Activated naive CD4-positive, alpha-beta T cell treated with anti-CD3 and anti-CD28 coated beads, Interleukin-2, amount 50 U/mL, for 16 hours (primary cell): Measurements from ENCODE around the gene MSANTD4.
"Not testable (repeated sequence)": the region's sequence is repeated elsewhere in the genome, so short reads cannot be mapped to it uniquely, and the experiment has no call there.

ENCODE experiments used
- DNase-seq: peaks from one replicate; pipeline ENCODE4 v3.0.0-alpha.2; 2020

Gene MSANTD4

GRCh38 chr11:106012744-106013143 lies 9.3 kb downstream of the MSANTD4 start:
- DNase-seq, result no peak

- no peak for DNase-seq
Measured at GRCh38 chr11:106011481-106011880, 10.6 kb downstream of the MSANTD4 start.

- not testable (repeated sequence) for DNase-seq
Measured at GRCh38 chr11:106003094-106003493, 18.9 kb downstream of the MSANTD4 start.

GRCh38 chr11:106001304-106002012 lies 20.6 kb downstream of the MSANTD4 start:
- no peak for DNase-seq

GRCh38 chr11:105991888-105992287 lies 30.2 kb downstream of the MSANTD4 start:
- no peak for DNase-seq

DNA sequence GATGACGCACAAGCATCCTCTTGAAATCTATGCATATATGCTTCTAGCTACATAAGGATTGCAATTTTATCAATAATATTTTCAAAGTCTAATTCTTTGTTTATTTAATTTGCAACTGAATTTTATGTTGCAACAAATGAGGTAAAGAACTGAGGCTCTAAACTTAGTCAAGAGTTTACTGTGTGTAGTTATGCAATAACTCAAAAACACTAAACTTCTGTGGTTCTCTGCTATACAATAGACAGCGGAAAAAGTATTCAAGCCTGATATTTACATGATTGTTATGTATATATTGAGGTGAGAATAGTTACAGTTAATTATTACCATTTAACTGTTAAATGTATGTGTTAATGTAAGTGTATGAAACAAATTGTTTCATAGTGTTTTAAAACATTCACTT lies 32.9 kb downstream of the MSANTD4 start:
- no peak for DNase-seq

DNA sequence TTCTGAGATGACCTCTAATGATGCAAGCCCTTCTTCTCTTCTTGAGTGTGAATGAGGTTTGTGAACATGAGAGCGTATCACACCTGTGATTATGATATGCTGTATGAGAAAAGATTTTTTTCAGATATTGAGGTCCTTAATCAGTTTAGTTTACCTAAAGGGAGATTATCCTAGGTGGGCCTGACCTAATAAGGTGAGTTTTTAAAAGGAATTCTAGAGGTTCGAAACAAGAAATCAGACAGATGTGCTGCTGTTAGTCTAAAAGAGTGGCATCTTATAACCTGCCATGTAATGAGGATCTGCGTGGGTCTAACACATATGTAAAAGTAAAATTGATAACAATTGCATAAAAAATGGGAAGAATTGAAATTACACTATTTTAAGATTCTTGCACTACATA lies 33.8 kb downstream of the MSANTD4 start:
- DNase-seq, result no peak

GRCh38 chr11:105986554-105986953 lies 35.5 kb downstream of the MSANTD4 start:
- DNase-seq, result no peak

DNA sequence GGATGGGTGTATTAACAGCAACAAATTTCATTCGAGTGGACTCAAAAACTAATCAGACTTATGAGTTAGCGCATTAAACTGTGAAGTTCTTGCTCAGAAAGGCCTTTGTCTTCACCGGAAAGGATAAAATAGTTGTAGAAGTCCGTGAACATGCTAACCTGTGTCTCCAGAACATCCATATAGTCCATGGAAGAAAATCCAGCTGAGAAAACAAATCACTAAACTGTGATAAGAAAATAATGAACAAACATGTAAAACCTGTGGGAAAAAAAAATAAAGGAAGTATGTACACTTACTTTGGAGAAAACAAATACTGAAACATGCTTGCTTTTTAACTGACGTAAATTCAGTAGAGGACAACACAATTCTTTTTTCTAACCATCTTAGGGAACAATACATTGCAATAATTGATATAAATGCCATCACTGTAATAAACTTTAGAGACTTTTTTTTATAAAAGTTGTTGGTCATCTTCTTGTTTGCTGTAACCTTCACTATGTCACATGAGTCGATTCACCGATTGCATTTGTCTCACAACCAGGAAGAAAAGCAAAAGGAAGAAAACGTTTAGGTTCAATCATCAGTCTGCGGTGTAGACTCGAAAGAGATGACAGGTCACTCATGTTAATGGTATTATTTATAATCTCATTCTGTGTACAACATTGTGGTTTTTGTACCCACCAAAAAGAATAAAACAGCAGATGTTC lies 41.9 kb downstream of the MSANTD4 start:
- no peak for DNase-seq

DNA sequence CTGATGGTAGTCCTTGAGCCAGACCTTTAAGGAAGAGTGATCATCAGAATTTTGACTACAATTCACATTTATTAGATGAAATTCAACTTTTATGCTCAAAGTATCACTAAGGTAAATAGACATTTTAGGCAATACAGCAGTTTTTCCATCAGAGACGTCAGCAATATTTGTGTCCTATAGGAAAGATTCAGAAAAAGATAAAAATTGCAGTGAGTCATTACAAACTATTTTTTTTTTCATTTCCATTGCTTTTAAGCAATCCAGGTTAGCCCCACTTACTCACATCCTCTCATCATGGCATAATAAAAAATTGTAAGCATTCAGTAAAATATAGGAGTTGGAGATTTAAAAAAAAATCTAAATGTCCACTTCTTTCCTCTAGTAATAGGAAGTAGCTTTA lies 46.9 kb downstream of the MSANTD4 start:
- DNase-seq, result no peak

- no peak for DNase-seq
Measured at GRCh38 chr11:105969756-105970155, 52.3 kb downstream of the MSANTD4 start.

DNA sequence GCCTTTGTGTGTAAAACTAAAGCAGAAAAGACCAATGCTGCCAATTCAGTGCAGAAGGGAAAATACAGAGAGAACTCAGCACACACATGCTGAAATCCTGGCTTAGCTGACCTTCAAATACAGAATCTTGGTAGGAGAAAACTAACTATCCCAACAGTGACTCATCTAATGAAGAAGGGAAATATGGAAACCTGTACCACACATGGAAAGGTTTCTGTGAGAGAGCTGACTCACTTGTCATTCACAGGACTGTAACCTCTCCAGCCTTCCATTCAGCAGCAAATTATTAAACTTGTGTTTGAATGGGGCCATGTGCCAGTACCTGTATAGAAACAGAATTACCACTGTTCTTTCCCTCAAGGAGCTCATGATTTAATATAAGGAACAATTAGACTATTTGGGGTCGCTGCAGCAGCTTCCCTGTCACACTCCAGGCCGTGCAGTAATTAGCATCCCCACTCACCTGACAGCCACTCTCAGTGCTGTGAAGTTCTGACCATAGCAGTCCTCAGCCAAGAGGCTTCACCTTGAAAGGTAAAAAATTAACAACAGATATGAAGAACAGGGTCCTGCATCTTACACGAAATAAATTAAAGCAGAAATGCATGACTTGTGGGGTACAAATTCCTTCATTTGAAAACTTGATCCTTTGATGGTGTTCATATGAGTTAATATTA lies 53.9 kb downstream of the MSANTD4 start:
- no peak for DNase-seq

DNA sequence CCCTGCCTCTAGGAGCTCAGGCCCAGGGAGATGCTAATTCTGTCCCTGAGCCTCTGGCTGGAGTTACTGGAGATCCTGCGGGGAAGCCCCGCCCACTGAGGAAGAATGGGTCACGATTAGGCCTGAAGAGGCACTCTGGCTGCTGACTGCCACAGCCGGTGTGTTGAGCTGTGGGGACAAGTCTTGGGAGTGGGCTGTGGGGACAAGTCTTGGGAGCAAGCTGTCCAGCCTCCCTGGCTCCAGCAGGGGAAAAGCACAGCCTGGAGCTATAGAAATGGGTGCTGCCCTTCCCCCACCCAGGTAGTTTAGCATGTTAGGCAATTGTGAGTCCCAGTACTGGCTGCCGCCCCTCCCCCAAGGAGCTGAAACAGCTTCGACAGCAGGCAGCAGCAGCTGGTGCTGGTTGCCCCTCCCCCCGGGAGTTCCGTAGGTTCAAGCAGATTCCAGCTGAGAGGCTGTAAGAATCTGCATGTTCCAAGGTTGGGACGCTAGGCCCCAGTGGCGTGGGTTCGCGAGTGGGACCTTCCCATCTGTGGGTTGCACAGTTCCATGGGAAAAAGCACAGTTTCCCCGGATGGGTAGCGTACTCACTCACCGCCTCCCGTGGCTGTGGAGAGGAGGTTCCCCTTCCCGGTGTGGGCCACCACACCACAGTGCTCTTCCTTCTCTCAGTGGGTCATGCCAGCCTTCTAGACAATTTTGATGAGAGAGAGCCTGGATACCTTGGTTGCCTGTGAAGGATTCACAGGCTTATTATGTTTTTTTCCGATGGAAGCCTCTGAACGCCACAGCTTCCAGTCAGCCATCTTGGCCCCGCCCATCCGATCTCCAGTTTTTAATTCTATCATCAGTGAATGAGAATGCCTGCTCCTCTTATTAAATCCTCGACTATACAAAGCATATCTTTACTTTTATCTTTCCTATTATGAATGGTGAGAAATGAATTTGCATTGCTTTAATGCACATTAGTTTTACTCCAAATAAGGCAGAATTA lies 61.5 kb downstream of the MSANTD4 start:
- no peak for DNase-seq
